Measurements from ENCODE around the gene PTBP3.

GRCh38 chr9:112360047-112360804 is 26.8 kb upstream of the PTBP3 start:
- TF ChIP-seq POLR2AphosphoS5 (IDR thresholded peaks at IDR 0.05; ENCODE audit: borderline replicate concordance, low read depth, low read length), result no peak
- no peak for TF ChIP-seq EZH2 (IDR thresholded peaks at IDR 0.05)
- TF ChIP-seq FOXP2 (optimal IDR thresholded peaks at IDR 0.05; ENCODE audit: control extremely low read depth, extremely low read length, insufficient read depth), result no peak
